Measurements from ENCODE around the gene KDM4B.

KDM4B gene

GRCh38 chr19:5016781-5017180 is 47.9 kb downstream of the KDM4B start:
- Histone ChIP-seq H3K4me1 (peaks cover 13 to 32% (median 25%) of the 10 kb centered on the region in 10 experiments), H3K9ac (no peak overlapping the region), H3K9me3 (replicated peaks in 1 of 11) (peaks cover 0 to 22% (median 14%) of the 10 kb centered on the region in 11 experiments; a peak in 11 of 22 replicates), H3K4me2 (peak overlapping the region in 3 of 11 experiments; percentile 8 to 32 (median 12); a peak in 4 of 22 replicates), H3K27me3 (no peaks in the 10 kb centered on the region), H4K20me1 (peaks cover 82 to 100% (median 100%) of the 10 kb centered on the region in 11 experiments), H3K4me3 (no peak overlapping the region), H3K27ac (no peak overlapping the region), H3K36me3 (peaks cover 47 to 94% (median 74%) of the 10 kb centered on the region in 11 experiments)
- TF ChIP-seq Cebpa-rat (IDR thresholded peaks at IDR 0.05), result no peak

GRCh38 chr19:5017235-5017634 is 48.3 kb downstream of the KDM4B start:
- H3K27ac ChIP-seq, result no peak overlapping the region
- no peak for TF ChIP-seq Cebpa-rat (IDR thresholded peaks at IDR 0.05)

GRCh38 chr19:5018224-5019015 is 49.5 kb downstream of the KDM4B start:
- no peak overlapping the region for H3K9ac ChIP-seq
- H3K36me3 ChIP-seq, result peaks cover 51 to 94% (median 72%) of the 10 kb centered on the region in 11 experiments
- peaks cover 0 to 22% (median 14%) of the 10 kb centered on the region in 11 experiments; a peak in 11 of 22 replicates for H3K9me3 ChIP-seq (replicated peaks in 1 of 11)
- H3K4me3 ChIP-seq, result no peak overlapping the region
- no peaks in the 10 kb centered on the region for H3K27me3 ChIP-seq
- TF ChIP-seq Cebpa-rat (IDR thresholded peaks at IDR 0.05), result no peak
- H3K4me2 ChIP-seq, result no peak overlapping the region
- peaks cover 82 to 100% (median 100%) of the 10 kb centered on the region in 11 experiments for H4K20me1 ChIP-seq
- H3K27ac ChIP-seq, result no peak overlapping the region
- H3K4me1 ChIP-seq, result peaks cover 5 to 19% (median 14%) of the 10 kb centered on the region in 10 experiments

More at GRCh38 chr19:5017235-5017634, 48.3 kb downstream of the KDM4B start:
- H3K9ac ChIP-seq, result no peak overlapping the region
- peaks cover 0 to 22% (median 14%) of the 10 kb centered on the region in 11 experiments; a peak in 11 of 22 replicates for H3K9me3 ChIP-seq (replicated peaks in 1 of 11)
- H3K4me2 ChIP-seq, result peak overlapping the region in 3 of 11 experiments; percentile 8 to 32 (median 12); a peak in 4 of 22 replicates
- H3K27me3 ChIP-seq, result no peaks in the 10 kb centered on the region
- peaks cover 82 to 100% (median 100%) of the 10 kb centered on the region in 11 experiments for H4K20me1 ChIP-seq
- peaks cover 13 to 28% (median 21%) of the 10 kb centered on the region in 10 experiments for H3K4me1 ChIP-seq
- H3K4me3 ChIP-seq, result no peak overlapping the region
- H3K36me3 ChIP-seq, result peaks cover 50 to 94% (median 78%) of the 10 kb centered on the region in 11 experiments

GRCh38 chr19:5020368-5020767 is 51.5 kb downstream of the KDM4B start:
- peaks cover 55 to 92% (median 70%) of the 10 kb centered on the region in 11 experiments for H3K36me3 ChIP-seq
- H3K27me3 ChIP-seq, result no peaks in the 10 kb centered on the region
- H3K4me3 ChIP-seq, result no peak overlapping the region
- peaks cover 0 to 22% (median 14%) of the 10 kb centered on the region in 11 experiments; a peak in 11 of 22 replicates for H3K9me3 ChIP-seq (replicated peaks in 1 of 11)
- no peak overlapping the region for H3K4me2 ChIP-seq
- TF ChIP-seq Cebpa-rat (IDR thresholded peaks at IDR 0.05), result no peak
- peaks cover 83 to 100% (median 100%) of the 10 kb centered on the region in 11 experiments for H4K20me1 ChIP-seq
- H3K4me1 ChIP-seq, result peaks cover 0 to 15% (median 11%) of the 10 kb centered on the region in 10 experiments; a peak in 13 of 20 replicates
- no peak overlapping the region for H3K9ac ChIP-seq
- no peak overlapping the region for H3K27ac ChIP-seq

- Histone ChIP-seq H3K4me1 (peaks cover 0 to 14% (median 11%) of the 10 kb centered on the region in 10 experiments; a peak in 13 of 20 replicates), H3K36me3 (peaks cover 52 to 91% (median 66%) of the 10 kb centered on the region in 11 experiments), H3K4me3 (no peak overlapping the region), H3K9ac (no peak overlapping the region), H3K27me3 (no peaks in the 10 kb centered on the region), H3K9me3 (replicated peaks in 1 of 11) (peaks cover 0 to 22% (median 14%) of the 10 kb centered on the region in 11 experiments; a peak in 11 of 22 replicates), H4K20me1 (peaks cover 85 to 100% (median 100%) of the 10 kb centered on the region in 11 experiments), H3K27ac (no peak overlapping the region), H3K4me2 (no peak overlapping the region)
- no peak for TF ChIP-seq Cebpa-rat (IDR thresholded peaks at IDR 0.05)
Measured at GRCh38 chr19:5021046-5021445, 52.1 kb downstream of the KDM4B start.

GRCh38 chr19:5022066-5022860 is 53.4 kb downstream of the KDM4B start:
- TF ChIP-seq Cebpa-rat (IDR thresholded peaks at IDR 0.05), result no peak
- Histone ChIP-seq H4K20me1 (peaks cover 85 to 100% (median 100%) of the 10 kb centered on the region in 11 experiments), H3K9me3 (replicated peaks in 1 of 11) (peaks cover 0 to 22% (median 14%) of the 10 kb centered on the region in 11 experiments; a peak in 11 of 22 replicates), H3K27ac (no peak overlapping the region), H3K27me3 (no peaks in the 10 kb centered on the region), H3K4me2 (no peak overlapping the region), H3K4me1 (peaks cover 0 to 6% (median 1%) of the 10 kb centered on the region in 10 experiments; a peak in 9 of 20 replicates), H3K36me3 (peaks cover 40 to 87% (median 57%) of the 10 kb centered on the region in 11 experiments), H3K4me3 (no peak overlapping the region), H3K9ac (peak overlapping the region in 3 of 11 experiments; percentile 9 to 28 (median 10); a peak in 2 of 22 replicates)

GRCh38 chr19:5023128-5023571 is 54.2 kb downstream of the KDM4B start:
- 0 out of 22 replicates have a peak overlapping the region, but pooled peaks of 2 of the 11 experiments have one; percentile 10 to 12 for H3K27ac ChIP-seq
- TF ChIP-seq Cebpa-rat (IDR thresholded peaks at IDR 0.05), result no peak

GRCh38 chr19:5024282-5024681 is 55.4 kb downstream of the KDM4B start:
- no peak overlapping the region for H3K4me2 ChIP-seq
- H3K27me3 ChIP-seq, result no peaks in the 10 kb centered on the region
- no peak for TF ChIP-seq Cebpa-rat (IDR thresholded peaks at IDR 0.05)
- no peak overlapping the region for H3K4me3 ChIP-seq
- H3K9ac ChIP-seq, result peak overlapping the region in 5 of 11 experiments; percentile 18 to 26 (median 19); a peak in 1 of 22 replicates
- H3K27ac ChIP-seq, result no peak overlapping the region
- peaks cover 93 to 100% (median 100%) of the 10 kb centered on the region in 11 experiments for H4K20me1 ChIP-seq
- H3K36me3 ChIP-seq, result peaks cover 20 to 81% (median 41%) of the 10 kb centered on the region in 11 experiments; a peak in 21 of 22 replicates
- H3K9me3 ChIP-seq (replicated peaks in 1 of 11), result peaks cover 0 to 7% (median 6%) of the 10 kb centered on the region in 11 experiments; a peak in 11 of 22 replicates
- peaks cover 3 to 18% (median 8%) of the 10 kb centered on the region in 10 experiments; a peak in 14 of 20 replicates for H3K4me1 ChIP-seq

More at GRCh38 chr19:5023128-5023571, 54.2 kb downstream of the KDM4B start:
- H3K9ac ChIP-seq, result peak overlapping the region in 3 of 11 experiments; percentile 10 to 28 (median 24); a peak in 2 of 22 replicates
- peaks cover 31 to 86% (median 49%) of the 10 kb centered on the region in 11 experiments for H3K36me3 ChIP-seq
- no peak overlapping the region for H3K4me2 ChIP-seq
- peaks cover 0 to 7% (median 0%) of the 10 kb centered on the region in 10 experiments; a peak in 3 of 20 replicates for H3K4me1 ChIP-seq
- H4K20me1 ChIP-seq, result peaks cover 89 to 100% (median 100%) of the 10 kb centered on the region in 11 experiments
- no peaks in the 10 kb centered on the region for H3K27me3 ChIP-seq
- peaks cover 0 to 18% (median 14%) of the 10 kb centered on the region in 11 experiments; a peak in 11 of 22 replicates for H3K9me3 ChIP-seq (replicated peaks in 1 of 11)
- no peak overlapping the region for H3K4me3 ChIP-seq
